ENCODE results near the gene MYBBP1A. TPM values are rescaled to one million over a fixed set of nuclear protein-coding genes. Genes with fewer than 3 reads are reported as not detected.
A peak's percentile ranks its signal among the peaks of the same experiment; 100 is the strongest.

The MYBBP1A gene
- total RNA-seq, 1 experiment from 2014 or later, result 130 TPM

- H2AFZ ChIP-seq (ENCODE audit: low read depth, low read length, poor library complexity, severe bottlenecking), result no peak overlapping the region
- H3K27me3 ChIP-seq (ENCODE audit: insufficient read depth, low read length), result no peaks in the 10 kb centered on the region
- no peak for TF ChIP-seq ZBTB33 (IDR thresholded peaks at IDR 0.05; ENCODE audit: extremely low read depth, insufficient replicate concordance, low read length)
- TF ChIP-seq CTCF (IDR thresholded peaks at IDR 0.05 in 2 of 3, conservative IDR thresholded peaks at IDR 0.05 in 1 of 3; ENCODE audit: borderline replicate concordance in 1 of 3, insufficient read depth in 1 of 3, low read depth in 2 of 3, low read length in 2 of 3), result peak in 2 of 3 experiments; percentile 23 to 78; a peak in 3 of 6 replicates
- no peaks in the 10 kb centered on the region for H3K9me2 ChIP-seq (ENCODE audit: insufficient read depth)
- no peak overlapping the region for H3K4me3 ChIP-seq (replicated peaks in 1 of 2; ENCODE audit: low read depth in 1 of 2, low read length in 2 of 2)
- no peak overlapping the region for H3K9ac ChIP-seq (ENCODE audit: low read length)
- intact Hi-C loops (cut with micrococcal nuclease), result no loop called here
- no peaks in the 10 kb centered on the region for H3K9me3 ChIP-seq (ENCODE audit: control insufficient read depth in 1 of 2, insufficient read depth in 1 of 2, low read depth in 1 of 2, low read length in 2 of 2)
- peaks cover 3% of the 10 kb centered on the region; the same call in 1 of the 2 replicates for H3K79me2 ChIP-seq (ENCODE audit: insufficient read depth, low read length)
- ATAC-seq, result peak; percentile 5; the same call in 1 of the 2 replicates
- no peak for DNase-seq (ENCODE audit: low read depth, low spot score)
- ChIA-PET POLR2A (no interaction called here), RAD21 (ENCODE audit: low non-redundant PET in 1 of 2, low total read pairs in 2 of 2, uncharacterized antibody in 2 of 2, unreplicated experiment in 2 of 2) (no interaction called here), CTCF (no interaction called here)
- BruUV-seq (replicated peaks), result no TSS peak
- peaks cover 22 to 51% of the 10 kb centered on the region in 2 experiments; a peak in 3 of 4 replicates for H3K36me3 ChIP-seq (ENCODE audit: control insufficient read depth in 1 of 2, insufficient read depth in 2 of 2, low read length in 2 of 2)
- H3K4me1 ChIP-seq (ENCODE audit: control insufficient read depth in 1 of 2, insufficient read depth in 2 of 2, low read length in 2 of 2), result no peaks in the 10 kb centered on the region; a peak in 1 of 4 replicates
- no peak overlapping the region for H3K27ac ChIP-seq (ENCODE audit: low read depth, low read length)
- H3K4me2 ChIP-seq (ENCODE audit: low read length), result no peak overlapping the region
- no peaks in the 10 kb centered on the region; the same call in 1 of the 2 replicates for H4K20me1 ChIP-seq (ENCODE audit: insufficient read depth)
Observed at GRCh38 chr17:4540224-4540651, 14.9 kb downstream of the MYBBP1A start.
